HepG2 (cell line): ENCODE data around the gene PTPRU. TPM values are rescaled to one million over a fixed set of nuclear protein-coding genes. Genes with fewer than 3 reads are reported as not detected.

Experiments
- ATAC-seq: fragments of 200-7000 bp; cut with Tn5 transposase; 3 replicates; pipeline ENCODE4 v1.9.1; 2020; ENCODE audit warnings: mild to moderate bottlenecking, moderate library complexity
- BruUV-seq: library from RNA; stranded (reverse); fragments of 400-500 nt; replicated peaks from 2 replicates; lab custom pipeline; 2021; lab: Mats Ljungman, UMichigan
- CTCF ChIA-PET: fragments of 300-600 bp; formaldehyde crosslinking; extraction: SDS; loops from one replicate; lab custom pipeline; 2021; ENCODE audit warnings: low total read pairs, inconsistent platforms, low intra/inter-chr PET ratio; lab: Yijun Ruan, JAX
- POLR2A ChIA-PET: fragments of 350-600 bp; sonication (Branson Sonifier 250); formaldehyde crosslinking; loops from one replicate; lab custom pipeline; 2020; ENCODE audit warnings: antibody characterized with exemption, inconsistent platforms; lab: Yijun Ruan, JAX
- DNase-seq: peaks from one replicate; pipeline ENCODE4 v3.0.0-alpha.2; 2015; ENCODE audit warnings: low spot score
- FAIRE-seq: peaks from 3 replicates; lab custom pipeline; 2011; peaks lifted over from hg19 to GRCh38; lab: Jason Lieb, UNC
- H2AFZ ChIP-seq: one replicate; pipeline ENCODE4 v1.6.1; 2011; ENCODE audit warnings: low read length, inconsistent platforms
- H3K27ac ChIP-seq: fragments of 300-600 bp; 3 replicates; pipeline ENCODE4 v1.8.0; 2011; ENCODE audit warnings: mixed run types, mild to moderate bottlenecking, mixed read lengths, low read length, inconsistent platforms; ENCODE audit not compliant: insufficient read depth; ENCODE audit errors: extremely low read length
- H3K27me3 ChIP-seq, 2 experiments: fragments of 200-600 bp in 1 of 2; 2 replicates in 1 of 2; 3 replicates in 1 of 2; pipeline versions ENCODE4 v1.6.0 to v1.8.0; 2011; ENCODE audit warnings: low read length in 2 of 2, mild to moderate bottlenecking in 2 of 2, moderate library complexity in 2 of 2, inconsistent platforms in 1 of 2; ENCODE audit not compliant: insufficient read depth in 2 of 2, control insufficient read depth in 1 of 2
- H3K36me3 ChIP-seq, 2 experiments: fragments of 200-600 bp in 1 of 2; replicated peaks in 1 of 2; 2 replicates in 1 of 2; 3 replicates in 1 of 2; pipeline versions ENCODE4 v1.5.1 to v1.8.0; 2011; ENCODE audit warnings: low read length in 2 of 2, inconsistent platforms in 1 of 2; ENCODE audit not compliant: insufficient read depth in 2 of 2, control insufficient read depth in 1 of 2
- H3K4me1 ChIP-seq: 2 replicates; pipeline ENCODE4 v1.5.1; 2012; ENCODE audit warnings: low read length, inconsistent platforms; ENCODE audit not compliant: insufficient read depth
- H3K4me2 ChIP-seq: 2 replicates; pipeline ENCODE4 v1.6.0; 2011; ENCODE audit warnings: low read depth, low read length, inconsistent platforms
- H3K4me3 ChIP-seq, 3 experiments: fragments of 200-600 bp in 1 of 3; sonication (generic), shearing (Covaris generic) in 1 of 3; replicated peaks in 1 of 3; 2 replicates each; pipeline ENCODE4 v1.5.1; 2011 to 2016; ENCODE audit warnings: low read length in 3 of 3, inconsistent platforms in 2 of 3, low read depth in 2 of 3, mild to moderate bottlenecking in 2 of 3, control low read depth in 1 of 3, mixed read lengths in 1 of 3; ENCODE audit not compliant: insufficient read depth in 1 of 3
- H3K79me2 ChIP-seq: one replicate; pipeline ENCODE4 v1.6.1; 2011; ENCODE audit warnings: low read length, inconsistent platforms; ENCODE audit not compliant: insufficient read depth
- H3K9ac ChIP-seq: 2 replicates; pipeline ENCODE4 v1.6.0; 2011; ENCODE audit warnings: mild to moderate bottlenecking, low read depth, low read length, inconsistent platforms; ENCODE audit not compliant: insufficient read depth
- H3K9me3 ChIP-seq: 2 replicates; pipeline ENCODE4 v1.5.1; 2012; ENCODE audit warnings: mild to moderate bottlenecking, low read length
- H4K20me1 ChIP-seq: 2 replicates; pipeline ENCODE4 v1.6.0; 2011; ENCODE audit warnings: inconsistent platforms, mild to moderate bottlenecking, low read length, moderate library complexity; ENCODE audit not compliant: insufficient read depth
- BRCA1 ChIP-seq: sonication (generic); formaldehyde crosslinking; IDR thresholded peaks from 2 replicates; pipeline ENCODE4 v1.4.0; 2020; ENCODE audit warnings: missing genetic modification reagents
- CREBL2 ChIP-seq: sonication (generic); formaldehyde crosslinking; IDR thresholded peaks from 2 replicates; pipeline ENCODE4 v1.8.1; 2023; ENCODE audit warnings: missing genetic modification reagents, mild to moderate bottlenecking, borderline replicate concordance
- MXI1 ChIP-seq: IDR thresholded peaks from 3 replicates; pipeline ENCODE4 v1.6.1; 2012; ENCODE audit warnings: low read depth, low read length, inconsistent platforms, borderline replicate concordance
- NFYB ChIP-seq: sonication (generic); formaldehyde crosslinking; IDR thresholded peaks from 2 replicates; pipeline ENCODE4 v1.4.0; 2020; ENCODE audit warnings: missing genetic modification reagents
- NFYC ChIP-seq: IDR thresholded peaks from 2 replicates; pipeline ENCODE4 v1.6.1; 2016; ENCODE audit warnings: missing genetic modification reagents, missing compliant biosample characterization
- NRL ChIP-seq: sonication (generic); formaldehyde crosslinking; IDR thresholded peaks from 2 replicates; pipeline ENCODE4 v1.5.0; 2020; ENCODE audit warnings: missing genetic modification reagents, mild to moderate bottlenecking, moderate library complexity, borderline replicate concordance
- PBX2 ChIP-seq: IDR thresholded peaks from 2 replicates; pipeline ENCODE4 v1.6.1; 2016; ENCODE audit warnings: control low read depth
- RAD21 ChIP-seq: fragments of 450-650 bp; formaldehyde crosslinking; IDR thresholded peaks from 2 replicates; pipeline ENCODE4 v1.5.0; 2020; ENCODE audit warnings: mild to moderate bottlenecking
- RARG ChIP-seq: sonication (generic); formaldehyde crosslinking; IDR thresholded peaks from 2 replicates; pipeline ENCODE4 v1.4.0; 2020; ENCODE audit warnings: low read depth, mild to moderate bottlenecking, missing genetic modification reagents
- THAP8 ChIP-seq: sonication (generic); formaldehyde crosslinking; IDR thresholded peaks from 2 replicates; pipeline ENCODE4 v1.5.1; 2020; ENCODE audit warnings: missing genetic modification reagents, mild to moderate bottlenecking, borderline replicate concordance
- TOE1 ChIP-seq: sonication (generic); formaldehyde crosslinking; IDR thresholded peaks from 2 replicates; pipeline ENCODE4 v1.4.0; 2020; ENCODE audit warnings: mild to moderate bottlenecking, missing genetic modification reagents
- USF2 ChIP-seq, 2 experiments: sonication (generic) in 1 of 2; formaldehyde crosslinking in 1 of 2; IDR thresholded peaks; 2 replicates each; pipeline versions ENCODE4 v1.5.1 to v1.6.1; 2011 to 2020; ENCODE audit warnings: borderline replicate concordance in 1 of 2, low read depth in 1 of 2, low read length in 1 of 2, mild to moderate bottlenecking in 1 of 2, missing genetic modification reagents in 1 of 2, moderate library complexity in 1 of 2
- ZNF143 ChIP-seq: sonication (generic); formaldehyde crosslinking; IDR thresholded peaks from 2 replicates; pipeline ENCODE4 v1.4.0; 2020; ENCODE audit warnings: missing genetic modification reagents
- ZNF274 ChIP-seq: sonication (generic); formaldehyde crosslinking; IDR thresholded peaks from 2 replicates; pipeline ENCODE4 v1.5.1; 2020; ENCODE audit warnings: mild to moderate bottlenecking, missing genetic modification reagents
- ZNF512B ChIP-seq: sonication (generic); formaldehyde crosslinking; IDR thresholded peaks from 2 replicates; pipeline ENCODE4 v1.5.1; 2020; ENCODE audit warnings: missing genetic modification reagents, mild to moderate bottlenecking, borderline replicate concordance
- ZNF724P ChIP-seq: sonication (generic); formaldehyde crosslinking; IDR thresholded peaks from 2 replicates; pipeline ENCODE4 v1.8.0; 2022; ENCODE audit warnings: missing genetic modification reagents, borderline replicate concordance
- WGBS: methylation state at CpG from one replicate; pipeline ENCODE4 v1.1.6; 2017; ENCODE audit warnings: low lambda C conversion rate; 5-methylcytosine and 5-hydroxymethylcytosine counted together
- in situ Hi-C: cut with HindIII; loops from 2 replicates; pipeline ENCODE4 v1.10.0; 2017; ENCODE audit warnings: low pct_unique_long_range_greater_than_20kb; ENCODE audit not compliant: extremely low pct_ligation_motif_present
- intact Hi-C: fragments of 100-400 bp; cut with micrococcal nuclease; formaldehyde crosslinking; loops from one replicate; pipeline ENCODE4 v1.10.0; 2022; ENCODE audit not compliant: unreplicated experiment
- polyA plus RNA-seq, 8 experiments: library from polyadenylated mRNA; depleted of rRNA in 3 of 8; stranded (reverse) in 7 of 8; unstranded in 1 of 8; fragments of >200 nt; fragmentation: Illumina TruSeq in 4 of 8; extraction: Trizol in 4 of 8; gene quantifications; 2 replicates each; pipeline versions ENCODE4 v1.2.1 to v1.2.3, GENCODE V29; 2011 to 2016; ENCODE audit warnings: low read depth in 4 of 8, missing spikeins in 1 of 8, mixed read lengths in 1 of 8; ENCODE audit not compliant: insufficient read depth in 1 of 8
- total RNA-seq, 5 experiments: library from RNA; depleted of rRNA; stranded (reverse); fragments of >200 nt; fragmentation: Illumina TruSeq; extraction: Trizol; gene quantifications; 2 replicates each; pipeline ENCODE4 v1.2.3, GENCODE V29; 2016; ENCODE audit warnings: low read depth in 1 of 5

Gene PTPRU
- total and polyA plus RNA-seq, 2 of the 13 experiments (the other 11 are each of a cell fraction or from before 2014, with no cell fraction given) = 21.6 to 22.3 TPM

GRCh38 chr1:29349871-29350491, 113.7 kb downstream of the PTPRU start:
- Histone ChIP-seq H3K9ac (no peak overlapping the region), H3K27ac (no peak overlapping the region), H3K4me2 (no peak overlapping the region)
- intact Hi-C loops = loop anchor here (10.0 kb wide), 1 partner anchor 115 kb away; the partner anchor contains the start of genes MECR and PTPRU
- DNase-seq = no peak
- no peak for TF ChIP-seq CREBL2
- TF ChIP-seq NRL (CRISPR knock-in tag) = no peak
- TF ChIP-seq ZNF143 (CRISPR knock-in tag) = peak; percentile 54; the same call in 1 of the 2 replicates
- TF ChIP-seq RARG = no peak
- TF ChIP-seq ZNF512B (CRISPR knock-in tag) = no peak
- TF ChIP-seq THAP8 (CRISPR knock-in tag) = no peak
- TF ChIP-seq NFYB = peak; percentile 67
- TF ChIP-seq USF2 (IDR thresholded peaks at IDR 0.05; ENCODE audit: low read depth, low read length) = 0 out of 2 replicates have a peak, but pooled peaks have one; percentile 35
- TF ChIP-seq USF2 (CRISPR knock-in tag; IDR thresholded peaks at IDR 0.05; ENCODE audit: borderline replicate concordance) = peak; percentile 49; the same call in 1 of the 2 replicates
- TF ChIP-seq TOE1 (CRISPR knock-in tag) = no peak
- TF ChIP-seq ZNF724P = no peak
- no peak for TF ChIP-seq PBX2 (CRISPR knock-in tag)
- no peak for TF ChIP-seq RAD21 (CRISPR knock-in tag)
- no peak for TF ChIP-seq ZNF274 (CRISPR knock-in tag)
- TF ChIP-seq NFYC (CRISPR knock-in tag) = peak; percentile 68
- no peak for TF ChIP-seq BRCA1 (CRISPR knock-in tag)
- no peak for TF ChIP-seq MXI1
- TF ChIP-seq, all 625 proteins: peak for 4
- Histone ChIP-seq H3K79me2 (no peaks in the 10 kb centered on the region), H3K36me3 (no peaks in the 10 kb centered on the region), H3K9me3 (no peaks in the 10 kb centered on the region), H3K4me3 (no peak overlapping the region), H3K4me1 (no peaks in the 10 kb centered on the region), H4K20me1 (no peaks in the 10 kb centered on the region), H3K27me3 (peaks cover 6 to 10% of the 10 kb centered on the region in 2 experiments; a peak in 4 of 5 replicates), H2AFZ (no peak overlapping the region)
- ChIA-PET POLR2A (no interaction called here), CTCF (no interaction called here)
- no TSS peak for BruUV-seq
- FAIRE-seq (no peak), ATAC-seq (no peak)
- WGBS = 34% methylated on average over 17 of the region's 23 CpGs
- in situ Hi-C loops = loop anchor here (25.0 kb wide), 2 partner anchors 762 to 1337 kb away; no protein-coding TSS in a partner anchor
